HEK293 (cell line): ENCODE results near the gene METRNL.
"Not testable (repeated sequence)": the region's sequence is repeated elsewhere in the genome, so short reads cannot be mapped to it uniquely, and the experiment has no call there.

Experiments used
- CTCF ChIA-PET: fragments of 350-600 bp; formaldehyde crosslinking; extraction: SDS; loops from one replicate; lab custom pipeline; 2021; ENCODE audit warnings: antibody characterized with exemption; lab: Yijun Ruan, JAX
- POLR2A ChIA-PET: fragments of 300-600 bp; formaldehyde crosslinking; extraction: SDS; loops from one replicate; lab custom pipeline; 2020; ENCODE audit warnings: antibody characterized with exemption, inconsistent platforms; lab: Yijun Ruan, JAX
- H3K27ac ChIP-seq: fragments of 200-500 bp; sonication (Bioruptor generic); 2 replicates; pipeline ENCODE4 v1.5.1; 2014; ENCODE audit warnings: low read depth, low read length, control low read depth, inconsistent platforms; ENCODE audit errors: extremely low read depth
- H3K36me3 ChIP-seq, 2 experiments: fragments of 200-500 bp in 1 of 2; sonication (Bioruptor generic) in 1 of 2; 1 replicate in 1 of 2; 2 replicates in 1 of 2; pipeline ENCODE4 v1.5.1; 2014 to 2017; ENCODE audit warnings: inconsistent platforms in 2 of 2, low read length in 2 of 2; ENCODE audit not compliant: control insufficient read depth in 2 of 2, insufficient read depth in 1 of 2
- H3K4me1 ChIP-seq: fragments of 200-500 bp; sonication (Bioruptor generic); 2 replicates; pipeline ENCODE4 v1.5.1; 2014; ENCODE audit warnings: mild to moderate bottlenecking, low read length, inconsistent platforms; ENCODE audit not compliant: control insufficient read depth, insufficient read depth
- H3K4me3 ChIP-seq: 2 replicates; pipeline ENCODE4 v1.5.1; 2011; ENCODE audit warnings: low read depth, mild to moderate bottlenecking, control low read depth, low read length, moderate library complexity
- H3K9me3 ChIP-seq: fragments of 200-500 bp; sonication (Bioruptor generic); 2 replicates; pipeline ENCODE4 v1.5.1; 2014; ENCODE audit warnings: low read depth, low read length, inconsistent platforms; ENCODE audit not compliant: control insufficient read depth, insufficient read depth
- ZBTB17 ChIP-seq: fragments of 450-650 bp; formaldehyde crosslinking; IDR thresholded peaks from 2 replicates; pipeline ENCODE4 v1.5.1; 2016; ENCODE audit warnings: missing biosample characterization, missing genetic modification characterization
- ZNF23 ChIP-seq: fragments of 450-650 bp; formaldehyde crosslinking; IDR thresholded peaks from 2 replicates; pipeline ENCODE4 v1.5.1; 2016; ENCODE audit warnings: missing biosample characterization, missing genetic modification characterization, borderline replicate concordance
- ZNF335 ChIP-seq: fragments of 450-650 bp; formaldehyde crosslinking; conservative IDR thresholded peaks from 2 replicates; pipeline ENCODE4 v1.5.1; 2016; ENCODE audit warnings: missing biosample characterization, missing genetic modification characterization
- ZNF354C ChIP-seq: fragments of 450-650 bp; formaldehyde crosslinking; IDR thresholded peaks from 2 replicates; pipeline ENCODE4 v1.5.1; 2016; ENCODE audit warnings: missing biosample characterization, missing genetic modification characterization, low read depth, borderline replicate concordance
- ZNF37A ChIP-seq: fragments of 450-650 bp; IDR thresholded peaks from 2 replicates; pipeline ENCODE4 v1.5.1; 2018; ENCODE audit warnings: missing biosample characterization, missing genetic modification characterization
- ZNF48 ChIP-seq: fragments of 450-650 bp; formaldehyde crosslinking; IDR thresholded peaks from 2 replicates; pipeline ENCODE4 v1.5.1; 2016; ENCODE audit warnings: missing biosample characterization, missing genetic modification characterization
- ZNF529 ChIP-seq: fragments of 450-650 bp; formaldehyde crosslinking; IDR thresholded peaks from 2 replicates; pipeline ENCODE4 v1.5.1; 2017; ENCODE audit warnings: missing genetic modification characterization, missing biosample characterization; ENCODE audit not compliant: insufficient replicate concordance
- ZNF776 ChIP-seq: fragments of 450-650 bp; formaldehyde crosslinking; IDR thresholded peaks from 2 replicates; pipeline ENCODE4 v1.5.0; 2017; ENCODE audit warnings: missing biosample characterization, missing genetic modification characterization, borderline replicate concordance
- TF ChIP-seq, protein P1 (sequence below): fragments of 450-650 bp; formaldehyde crosslinking; IDR thresholded peaks from 2 replicates; pipeline ENCODE4 v1.5.1; 2016; ENCODE audit warnings: missing biosample characterization, missing genetic modification characterization
- TF ChIP-seq, protein P2 (sequence below): fragments of 450-650 bp; IDR thresholded peaks from 2 replicates; pipeline ENCODE4 v1.5.1; 2018; ENCODE audit warnings: missing biosample characterization, mild to moderate bottlenecking, missing genetic modification characterization

METRNL gene

DNA sequence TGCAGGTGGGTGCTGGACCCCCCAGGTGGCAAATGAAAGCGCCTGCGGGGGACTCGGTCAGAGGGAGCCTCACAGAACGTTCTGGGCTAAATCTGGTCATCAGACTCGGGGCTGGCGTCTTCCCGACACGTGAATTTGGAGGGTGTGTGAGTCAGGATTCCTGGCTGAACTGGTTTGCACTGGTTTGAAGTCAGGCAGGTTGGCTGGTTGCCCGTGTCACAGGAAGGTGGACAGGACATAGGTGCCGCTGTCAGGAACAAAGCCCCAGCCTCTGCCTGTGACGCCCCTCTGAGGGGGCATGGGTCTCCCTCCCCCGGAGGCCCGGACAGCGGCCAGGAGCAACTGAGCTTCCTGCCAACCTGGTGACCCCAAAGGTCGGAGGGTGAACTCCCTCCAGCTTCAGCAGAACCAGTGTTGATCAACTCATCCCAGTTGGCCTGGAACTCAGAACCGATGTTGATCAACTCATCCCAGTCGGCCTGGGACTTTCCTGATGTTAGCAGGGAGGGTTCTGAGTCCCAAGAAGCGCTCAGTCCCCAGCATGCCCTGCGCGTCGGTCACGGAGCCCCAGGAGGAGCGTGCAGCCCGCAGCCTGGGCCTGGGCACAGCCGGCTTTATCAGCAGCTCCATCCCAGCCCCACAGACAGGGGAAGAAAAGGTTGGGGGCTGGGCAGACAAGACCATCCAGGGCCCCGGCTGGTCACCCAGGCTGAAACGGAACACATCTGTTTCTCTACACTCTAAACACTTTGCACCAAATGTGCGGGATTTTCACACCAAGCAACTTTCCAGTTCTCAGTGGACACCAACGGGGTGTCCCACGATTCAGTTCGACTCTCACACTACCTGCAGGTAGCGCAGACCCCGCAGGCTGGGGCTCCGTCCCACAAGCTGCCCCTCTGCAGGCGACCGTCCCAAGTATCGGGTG lies 14.4 kb upstream of the METRNL start:
- Histone ChIP-seq H3K4me1 (no peaks in the 10 kb centered on the region), H3K4me3 (no peak overlapping the region)
- TF ChIP-seq, protein P1, sequence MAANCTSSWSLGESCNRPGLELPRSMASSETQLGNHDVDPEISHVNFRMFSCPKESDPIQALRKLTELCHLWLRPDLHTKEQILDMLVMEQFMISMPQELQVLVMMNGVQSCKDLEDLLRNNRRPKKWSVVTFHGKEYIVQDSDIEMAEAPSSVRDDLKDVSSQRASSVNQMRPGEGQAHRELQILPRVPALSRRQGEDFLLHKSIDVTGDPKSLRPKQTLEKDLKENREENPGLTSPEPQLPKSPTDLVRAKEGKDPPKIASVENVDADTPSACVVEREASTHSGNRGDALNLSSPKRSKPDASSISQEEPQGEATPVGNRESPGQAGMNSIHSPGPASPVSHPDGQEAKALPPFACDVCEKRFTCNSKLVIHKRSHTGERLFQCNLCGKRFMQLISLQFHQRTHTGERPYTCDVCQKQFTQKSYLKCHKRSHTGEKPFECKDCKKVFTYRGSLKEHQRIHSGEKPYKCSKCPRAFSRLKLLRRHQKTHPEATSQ (tag by site-specific recombination) = no peak
- TF ChIP-seq ZNF335 (tag by site-specific recombination) (0 out of 2 replicates have a peak, but pooled peaks have one; percentile 29), ZNF23 (no peak)
- TF ChIP-seq, all 188 proteins: peak for 1
- ChIA-PET POLR2A (no interaction called here), CTCF (interaction anchor here (1.5 kb wide), 1 partner anchor 8 kb away, joined by 4 read pairs; no protein-coding TSS in a partner anchor)
- no peak overlapping the region for H3K27ac ChIP-seq
- H3K9me3 ChIP-seq = no peaks in the 10 kb centered on the region
- no peaks in the 10 kb centered on the region for H3K36me3 ChIP-seq

DNA sequence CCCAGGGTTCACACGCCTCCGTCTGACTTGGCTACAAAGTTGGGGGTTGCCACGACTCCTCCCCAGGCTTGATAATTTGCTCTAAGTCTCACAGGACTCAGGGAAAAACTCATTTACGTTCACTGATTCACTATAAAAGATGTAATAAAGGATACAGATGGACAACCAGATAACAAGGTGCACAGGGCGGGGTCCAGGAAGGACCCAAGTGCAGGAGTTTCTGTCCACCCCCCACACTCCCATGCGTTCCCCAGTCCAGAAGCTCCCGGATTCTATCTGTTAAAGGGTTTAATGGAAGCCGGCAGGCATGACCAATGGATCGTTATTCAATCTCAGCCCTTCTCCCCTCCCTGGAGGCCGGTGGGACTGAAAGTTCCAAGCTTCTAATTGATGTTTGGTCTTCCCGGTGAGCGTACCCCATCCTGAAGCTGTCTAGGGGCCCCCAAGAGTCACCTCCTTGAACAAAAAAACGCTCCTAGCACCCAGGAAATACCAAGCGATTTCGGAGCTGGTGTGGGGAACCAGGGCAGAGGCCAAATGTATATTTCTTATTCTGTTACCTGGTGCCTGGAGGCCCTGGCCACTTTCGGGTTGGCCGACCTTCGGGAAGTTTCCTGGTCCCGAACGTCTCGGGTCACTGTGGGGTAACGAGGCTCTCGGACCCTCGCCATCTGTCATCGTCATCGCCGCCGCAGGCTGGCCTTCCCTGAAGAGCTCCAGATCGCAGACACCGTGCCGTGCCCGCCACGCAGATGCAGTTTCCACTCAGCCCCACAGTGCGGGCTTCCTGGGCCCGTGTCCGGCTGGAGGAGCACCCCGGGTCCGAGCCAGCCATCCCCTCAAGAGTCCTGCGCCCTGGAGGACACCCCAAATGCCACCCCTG lies 13.5 kb upstream of the METRNL start:
- POLR2A ChIA-PET = no interaction called here
- H3K4me1 ChIP-seq = no peaks in the 10 kb centered on the region
- H3K9me3 ChIP-seq = no peaks in the 10 kb centered on the region
- peak; percentile 86 for TF ChIP-seq ZBTB17
- TF ChIP-seq ZNF776 (tag by site-specific recombination) = no peak
- no peak for TF ChIP-seq ZNF354C
- no peak for TF ChIP-seq ZNF48 (tag by site-specific recombination)
- TF ChIP-seq, all 188 proteins: peak for 1
- CTCF ChIA-PET = no interaction called here
- H3K36me3 ChIP-seq = no peaks in the 10 kb centered on the region
- H3K4me3 ChIP-seq = no peak overlapping the region
- no peak overlapping the region for H3K27ac ChIP-seq

DNA sequence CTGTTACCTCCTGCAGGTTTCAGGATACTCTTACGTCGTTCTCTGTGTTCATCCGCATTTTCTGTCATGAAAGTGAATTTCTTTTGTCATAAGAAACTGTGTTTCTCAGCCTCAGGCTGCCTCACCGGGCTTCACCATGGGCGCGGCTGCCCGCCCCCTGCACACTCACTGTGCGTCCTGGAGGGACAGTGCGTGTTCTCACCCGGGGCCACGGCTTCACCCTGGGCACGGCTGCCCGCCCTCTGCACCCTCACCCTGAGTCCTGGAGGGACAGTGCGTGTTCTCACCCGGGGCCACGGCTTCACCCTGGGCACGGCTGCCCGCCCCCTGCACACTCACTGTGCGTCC lies 12.9 kb upstream of the METRNL start:
- H3K36me3 ChIP-seq, H3K4me3 ChIP-seq, CTCF ChIA-PET, H3K27ac ChIP-seq, POLR2A ChIA-PET, H3K9me3 ChIP-seq, H3K4me1 ChIP-seq: not testable (repeated sequence)

DNA sequence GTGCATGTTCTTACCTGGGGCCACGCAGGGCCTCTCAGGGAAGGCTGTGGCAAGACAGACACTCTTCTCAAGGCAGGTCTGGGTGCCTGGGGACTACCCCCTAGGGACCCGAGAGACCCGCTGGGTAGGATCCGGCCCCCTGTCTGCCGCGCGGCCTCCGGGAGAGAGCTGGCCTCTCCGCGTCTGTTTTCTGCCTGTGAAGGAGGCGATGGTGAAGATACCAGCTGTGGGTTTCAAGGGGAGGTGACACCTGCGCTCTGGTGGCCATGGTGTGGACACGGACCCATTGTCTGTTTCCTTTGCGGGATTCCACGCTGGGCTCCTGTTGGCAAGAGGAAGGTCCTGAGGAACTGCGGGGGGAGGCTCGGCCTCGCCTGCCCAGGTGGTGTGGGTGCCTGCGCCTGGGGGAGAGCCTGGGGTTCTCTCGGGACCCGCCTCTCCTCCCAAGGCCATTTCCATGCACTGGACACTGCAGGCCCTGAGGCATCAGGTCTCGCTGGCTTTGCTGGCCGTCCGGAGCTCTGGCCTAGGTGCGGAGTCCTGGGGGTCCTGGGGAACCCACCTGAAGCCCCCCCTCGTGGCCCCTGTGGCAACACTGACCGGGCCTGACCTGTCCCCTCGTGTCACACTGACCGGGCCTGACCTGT lies 12.2 kb upstream of the METRNL start:
- TF ChIP-seq ZNF37A = no peak
- TF ChIP-seq, protein P2, sequence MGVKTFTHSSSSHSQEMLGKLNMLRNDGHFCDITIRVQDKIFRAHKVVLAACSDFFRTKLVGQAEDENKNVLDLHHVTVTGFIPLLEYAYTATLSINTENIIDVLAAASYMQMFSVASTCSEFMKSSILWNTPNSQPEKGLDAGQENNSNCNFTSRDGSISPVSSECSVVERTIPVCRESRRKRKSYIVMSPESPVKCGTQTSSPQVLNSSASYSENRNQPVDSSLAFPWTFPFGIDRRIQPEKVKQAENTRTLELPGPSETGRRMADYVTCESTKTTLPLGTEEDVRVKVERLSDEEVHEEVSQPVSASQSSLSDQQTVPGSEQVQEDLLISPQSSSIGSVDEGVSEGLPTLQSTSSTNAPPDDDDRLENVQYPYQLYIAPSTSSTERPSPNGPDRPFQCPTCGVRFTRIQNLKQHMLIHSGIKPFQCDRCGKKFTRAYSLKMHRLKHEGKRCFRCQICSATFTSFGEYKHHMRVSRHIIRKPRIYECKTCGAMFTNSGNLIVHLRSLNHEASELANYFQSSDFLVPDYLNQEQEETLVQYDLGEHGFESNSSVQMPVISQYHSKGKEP (tag by site-specific recombination) = no peak
- TF ChIP-seq ZNF529 (tag by site-specific recombination) = no peak
- TF ChIP-seq, all 188 proteins: peak for 0
- ChIA-PET POLR2A (interaction anchor here (0.8 kb wide), 1 partner anchor 11 kb away, joined by 3 read pairs; no protein-coding TSS in a partner anchor), CTCF (no interaction called here)
- H3K4me3 ChIP-seq = no peak overlapping the region
- no peaks in the 10 kb centered on the region for H3K36me3 ChIP-seq
- no peaks in the 10 kb centered on the region for H3K4me1 ChIP-seq
- H3K27ac ChIP-seq = no peak overlapping the region
- no peaks in the 10 kb centered on the region for H3K9me3 ChIP-seq
